Uterus (tissue), 4 donors: ENCODE measurements around the gene WDFY2. TPM values are rescaled to one million over a fixed set of nuclear protein-coding genes. Genes with fewer than 3 reads are reported as not detected.

ENCODE experiments used
- DNase-seq, 2 donors: peaks; one replicate each; pipeline ENCODE4 v3.0.0-alpha.2; 2019 to 2020
- H3K27ac ChIP-seq, 2 donors: fragments of 200-600 bp; sonication (generic); 1 replicate in 1 of 2; 2 replicates in 1 of 2; pipeline ENCODE4 v1.5.1; 2016 to 2018
- H3K27me3 ChIP-seq, 2 donors: fragments of 200-600 bp; sonication (generic); one replicate each; pipeline ENCODE4 v1.5.1; 2018 to 2019; ENCODE audit warnings: control low read depth in 1 of 2
- H3K36me3 ChIP-seq, 2 donors: fragments of 200-600 bp; sonication (generic); one replicate each; pipeline ENCODE4 v1.5.1; 2019; ENCODE audit warnings: control low read depth in 1 of 2
- H3K4me1 ChIP-seq, 2 donors: fragments of 200-600 bp; sonication (generic); one replicate each; pipeline ENCODE4 v1.5.1; 2018 to 2019; ENCODE audit warnings: control low read depth in 1 of 2
- H3K4me3 ChIP-seq, 2 donors: fragments of 200-600 bp; sonication (generic); 1 replicate in 1 of 2; 2 replicates in 1 of 2; pipeline ENCODE4 v1.5.1; 2018 to 2019; ENCODE audit warnings: mild to moderate bottlenecking in 1 of 2
- H3K9me3 ChIP-seq, 2 donors: fragments of 200-600 bp; sonication (generic); one replicate each; pipeline ENCODE4 v1.5.1; 2019; ENCODE audit warnings: control low read depth in 1 of 2
- CTCF ChIP-seq, 4 experiments: fragments of 200-600 bp in 2 of 4; fragments of 450-650 bp in 2 of 4; sonication (generic) in 2 of 4; IDR thresholded peaks; one replicate each; pipeline ENCODE4 v1.5.1; 2016 to 2019; ENCODE audit warnings: antibody characterized with exemption in 4 of 4, mild to moderate bottlenecking in 2 of 4, moderate library complexity in 1 of 4
- POLR2A ChIP-seq, 2 donors: fragments of 450-650 bp; IDR thresholded peaks; one replicate each; pipeline ENCODE4 v1.6.1; 2016; ENCODE audit warnings: antibody characterized with exemption in 2 of 2, mild to moderate bottlenecking in 1 of 2, moderate library complexity in 1 of 2
- intact Hi-C: fragments of 100-400 bp; cut with DNase I; formaldehyde crosslinking; loops from one replicate; pipeline ENCODE4 v1.15.1; 2023; ENCODE audit warnings: low total_unique reads
- total RNA-seq, 4 donors: library from RNA; depleted of rRNA in 3 of 4; stranded (reverse); fragments of >200 nt in 3 of 4; gene quantifications; one replicate each; pipeline versions ENCODE4 v1.1.0 to v1.2.4, GENCODE V29; 2014 to 2023
- donor health status: DM: yes; HTN: yes; CAD: no.

Gene WDFY2
- total RNA-seq, 4 donors from 2014 or later, result 7.9 to 21.0 (median 9.1) TPM

- H3K4me3 ChIP-seq, result no peak overlapping the region
- no peak for TF ChIP-seq CTCF (IDR thresholded peaks at IDR 0.05)
- no peak for TF ChIP-seq POLR2A (IDR thresholded peaks at IDR 0.05)
- H3K36me3 ChIP-seq, result no peaks in the 10 kb centered on the region
- H3K27me3 ChIP-seq, result no peaks in the 10 kb centered on the region
- H3K9me3 ChIP-seq, result no peaks in the 10 kb centered on the region
- no peaks in the 10 kb centered on the region for H3K4me1 ChIP-seq
- intact Hi-C loops, result no loop called here
- no peak for DNase-seq
- H3K27ac ChIP-seq, result no peak overlapping the region
Measured at GRCh38 chr13:51673165-51673564, 88.9 kb downstream of the WDFY2 start.

- TF ChIP-seq POLR2A (IDR thresholded peaks at IDR 0.05) (no peak), CTCF (IDR thresholded peaks at IDR 0.05) (no peak)
- H3K27ac ChIP-seq, result no peak overlapping the region
- intact Hi-C loops, result no loop called here
- no peaks in the 10 kb centered on the region for H3K36me3 ChIP-seq
- no peaks in the 10 kb centered on the region for H3K27me3 ChIP-seq
- no peaks in the 10 kb centered on the region for H3K4me1 ChIP-seq
- DNase-seq, result no peak
- H3K9me3 ChIP-seq, result no peaks in the 10 kb centered on the region
- no peak overlapping the region for H3K4me3 ChIP-seq
Measured at GRCh38 chr13:51674276-51674675, 90.0 kb downstream of the WDFY2 start.

GRCh38 chr13:51675385-51675784 is 91.1 kb downstream of the WDFY2 start:
- Histone ChIP-seq H3K4me3 (no peak overlapping the region), H3K36me3 (no peaks in the 10 kb centered on the region), H3K27ac (no peak overlapping the region), H3K4me1 (no peaks in the 10 kb centered on the region), H3K9me3 (no peaks in the 10 kb centered on the region), H3K27me3 (no peaks in the 10 kb centered on the region)
- no peak for TF ChIP-seq POLR2A (IDR thresholded peaks at IDR 0.05)
- no peak for TF ChIP-seq CTCF (IDR thresholded peaks at IDR 0.05)
- intact Hi-C loops, result no loop called here
- DNase-seq, result no peak

GRCh38 chr13:51675877-51676276 is 91.6 kb downstream of the WDFY2 start:
- Histone ChIP-seq H3K36me3 (no peaks in the 10 kb centered on the region), H3K9me3 (no peaks in the 10 kb centered on the region), H3K4me1 (no peaks in the 10 kb centered on the region), H3K27ac (no peak overlapping the region), H3K27me3 (no peaks in the 10 kb centered on the region), H3K4me3 (no peak overlapping the region)
- intact Hi-C loops, result no loop called here
- DNase-seq, result no peak
- TF ChIP-seq CTCF (IDR thresholded peaks at IDR 0.05), result no peak
- no peak for TF ChIP-seq POLR2A (IDR thresholded peaks at IDR 0.05)

- DNase-seq, result no peak
- TF ChIP-seq CTCF (IDR thresholded peaks at IDR 0.05) (no peak), POLR2A (IDR thresholded peaks at IDR 0.05) (no peak)
- no peaks in the 10 kb centered on the region for H3K27me3 ChIP-seq
- no peaks in the 10 kb centered on the region for H3K9me3 ChIP-seq
- H3K4me1 ChIP-seq, result no peaks in the 10 kb centered on the region
- no peak overlapping the region for H3K4me3 ChIP-seq
- intact Hi-C loops, result no loop called here
- no peaks in the 10 kb centered on the region for H3K36me3 ChIP-seq
- no peak overlapping the region for H3K27ac ChIP-seq
Measured at GRCh38 chr13:51676739-51677138, 92.5 kb downstream of the WDFY2 start.
